Panc1 (cell line): ENCODE measurements around the gene VIPR2. TPM values are rescaled to one million over a fixed set of nuclear protein-coding genes. Genes with fewer than 3 reads are reported as not detected.

ENCODE experiments used
- ATAC-seq: fragments of 200-7000 bp; cut with Tn5 transposase; 2 replicates; pipeline ENCODE4 v1.9.1; 2020; ENCODE audit warnings: mild to moderate bottlenecking, moderate library complexity
- BruUV-seq: library from RNA; stranded (reverse); fragments of 400-500 nt; replicated peaks from 2 replicates; lab custom pipeline; 2021; lab: Mats Ljungman, UMichigan
- CTCF ChIA-PET: fragments of 300-600 bp; sonication (Branson Sonifier 250); formaldehyde crosslinking; loops from one replicate; lab custom pipeline; 2022; ENCODE audit warnings: antibody characterized with exemption; lab: Charles Lee
- POLR2A ChIA-PET: fragments of 300-600 bp; sonication (Branson Sonifier 250); formaldehyde crosslinking; loops from one replicate; lab custom pipeline; 2022; ENCODE audit warnings: antibody characterized with exemption; lab: Charles Lee
- DNase-seq: peaks from one replicate; pipeline ENCODE4 v3.0.0-alpha.2; 2010; ENCODE audit warnings: low read depth, low spot score
- H3K27ac ChIP-seq: 2 replicates; pipeline ENCODE4 v1.5.1; 2011; ENCODE audit warnings: mild to moderate bottlenecking, low read length, inconsistent platforms
- H3K27me3 ChIP-seq: fragments of 200-500 bp; sonication (Bioruptor generic); 2 replicates; pipeline ENCODE4 v1.6.0; 2014; ENCODE audit warnings: low read length, inconsistent platforms; ENCODE audit not compliant: control insufficient read depth, insufficient read depth
- H3K36me3 ChIP-seq: fragments of 200-500 bp; sonication (Bioruptor generic); 2 replicates; pipeline ENCODE4 v1.5.1; 2014; ENCODE audit warnings: inconsistent platforms, mild to moderate bottlenecking, low read length, moderate library complexity; ENCODE audit not compliant: control insufficient read depth, insufficient read depth
- H3K4me1 ChIP-seq: 2 replicates; pipeline ENCODE4 v1.5.1; 2011; ENCODE audit warnings: inconsistent platforms, mild to moderate bottlenecking, low read length, moderate library complexity; ENCODE audit not compliant: control insufficient read depth, insufficient read depth
- H3K4me3 ChIP-seq, 2 experiments: 2 replicates each; pipeline ENCODE4 v1.5.1; 2011 to 2012; ENCODE audit warnings: low read depth in 2 of 2, low read length in 2 of 2, mild to moderate bottlenecking in 2 of 2, inconsistent platforms in 1 of 2, moderate library complexity in 1 of 2
- H3K9me3 ChIP-seq: fragments of 200-500 bp; sonication (Bioruptor generic); 2 replicates; pipeline ENCODE4 v1.5.1; 2014; ENCODE audit warnings: low read depth, mild to moderate bottlenecking, inconsistent platforms, low read length, moderate library complexity; ENCODE audit not compliant: control insufficient read depth, insufficient read depth
- CTCF ChIP-seq: fragments of 450-650 bp; IDR thresholded peaks from 2 replicates; pipeline ENCODE4 v1.5.1; 2017; ENCODE audit warnings: mild to moderate bottlenecking
- POLR2AphosphoS5 ChIP-seq: IDR thresholded peaks from 2 replicates; pipeline ENCODE4 v1.6.1; 2012; ENCODE audit warnings: mild to moderate bottlenecking, low read depth, low read length, moderate library complexity
- REST ChIP-seq, 2 experiments: IDR thresholded peaks; 2 replicates each; pipeline ENCODE4 v1.6.1; 2011 to 2012; ENCODE audit warnings: low read depth in 2 of 2, control low read depth in 1 of 2, low read length in 1 of 2, mild to moderate bottlenecking in 1 of 2, moderate library complexity in 1 of 2; ENCODE audit not compliant: insufficient read depth in 1 of 2
- SIN3A ChIP-seq: IDR thresholded peaks from 2 replicates; pipeline ENCODE4 v1.6.1; 2012; ENCODE audit warnings: low read depth, mild to moderate bottlenecking, low read length, moderate library complexity, borderline replicate concordance; ENCODE audit not compliant: insufficient read depth
- TCF7L2 ChIP-seq: IDR thresholded peaks from 2 replicates; pipeline ENCODE4 v1.6.1; 2011; ENCODE audit warnings: mild to moderate bottlenecking, low read depth, low read length, inconsistent platforms
- in situ Hi-C: cut with HindIII; loops from 2 replicates; pipeline ENCODE4 v1.10.0; 2016; ENCODE audit warnings: low sequenced_read_pairs, low pct_unique_long_range_greater_than_20kb
- intact Hi-C: fragments of 100-400 bp; cut with micrococcal nuclease; formaldehyde crosslinking; loops from one replicate; pipeline ENCODE4 v1.10.0; 2022; ENCODE audit not compliant: unreplicated experiment
- total RNA-seq: library from RNA; stranded (reverse); gene quantifications from one replicate; pipeline ENCODE4 v1.2.1, GENCODE V29; 2021; ENCODE audit not compliant: unreplicated experiment

Gene VIPR2
- total RNA-seq, 1 experiment from 2014 or later, result not detected

GRCh38 chr7:159070431-159071148 is 74.1 kb downstream of the VIPR2 start:
- no peaks in the 10 kb centered on the region for H3K4me1 ChIP-seq
- in situ Hi-C loops, result no loop called here
- ChIA-PET POLR2A (no interaction called here), CTCF (no interaction called here)
- H3K4me3 ChIP-seq, result no peak overlapping the region
- H3K9me3 ChIP-seq, result no peaks in the 10 kb centered on the region
- ATAC-seq (no peak), DNase-seq (no peak)
- no peaks in the 10 kb centered on the region for H3K36me3 ChIP-seq
- BruUV-seq, result no TSS peak
- TF ChIP-seq CTCF, result no peak
- TF ChIP-seq REST (IDR thresholded peaks at IDR 0.05; ENCODE audit: insufficient read depth in 1 of 2, low read depth in 2 of 2, low read length in 1 of 2), result no peak
- TF ChIP-seq TCF7L2, result no peak
- TF ChIP-seq POLR2AphosphoS5, result no peak
- TF ChIP-seq SIN3A, result no peak
- H3K27ac ChIP-seq, result no peak overlapping the region
- no peaks in the 10 kb centered on the region for H3K27me3 ChIP-seq
- intact Hi-C loops, result no loop called here

- no peak for TF ChIP-seq CTCF
- Histone ChIP-seq H3K36me3 (no peaks in the 10 kb centered on the region), H3K4me3 (no peak overlapping the region), H3K27me3 (no peaks in the 10 kb centered on the region), H3K4me1 (no peaks in the 10 kb centered on the region), H3K27ac (no peak overlapping the region), H3K9me3 (no peaks in the 10 kb centered on the region)
- BruUV-seq, result no TSS peak
- ChIA-PET CTCF (no interaction called here), POLR2A (no interaction called here)
- in situ Hi-C loops, result no loop called here
- no peak for ATAC-seq
- no peak for DNase-seq
- intact Hi-C loops, result no loop called here
Observed at GRCh38 chr7:159068893-159069448, 75.7 kb downstream of the VIPR2 start.
